ENCODE results near the gene KSR1.

The KSR1 gene

GRCh38 chr17:27473748-27474609 is 17.7 kb downstream of the KSR1 start:
- peak; percentile 42 for DNase-seq (ENCODE audit: low spot score)

DNA sequence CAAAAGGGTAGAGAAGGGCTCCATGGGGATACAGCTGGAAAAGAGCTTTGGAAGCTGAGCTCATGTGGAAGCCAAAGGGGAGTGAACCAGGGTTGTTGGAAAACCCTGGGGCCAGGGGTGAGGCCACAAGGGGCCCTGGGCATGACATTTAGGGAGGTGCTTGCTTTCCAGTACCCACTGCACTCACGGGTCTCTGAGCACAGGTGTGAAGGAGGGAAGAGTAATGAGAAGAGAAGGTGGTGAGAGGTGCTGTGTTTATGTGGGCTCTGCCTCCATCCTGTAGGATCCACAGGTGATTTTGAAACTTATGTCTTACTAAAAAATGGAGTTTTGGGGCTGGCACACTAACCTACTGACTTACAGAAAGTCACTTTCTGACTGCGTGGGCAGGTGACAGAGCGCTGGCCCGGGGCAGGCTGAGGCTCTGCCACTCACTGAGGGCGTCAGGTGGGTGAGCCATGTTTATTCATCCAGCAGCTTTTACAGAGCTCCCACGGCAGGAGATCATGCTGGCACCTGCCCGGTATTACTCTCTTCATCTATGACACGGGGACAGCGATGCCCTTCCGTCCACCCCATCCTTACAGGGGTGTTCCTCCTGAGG is 18.9 kb downstream of the KSR1 start:
- DNase-seq (ENCODE audit: low spot score): no peak

GRCh38 chr17:27475981-27476895 is 20.0 kb downstream of the KSR1 start:
- no peak for DNase-seq (ENCODE audit: low spot score)

- no peak for DNase-seq (ENCODE audit: low spot score)
Observed at GRCh38 chr17:27477050-27477888, 21.0 kb downstream of the KSR1 start.

DNA sequence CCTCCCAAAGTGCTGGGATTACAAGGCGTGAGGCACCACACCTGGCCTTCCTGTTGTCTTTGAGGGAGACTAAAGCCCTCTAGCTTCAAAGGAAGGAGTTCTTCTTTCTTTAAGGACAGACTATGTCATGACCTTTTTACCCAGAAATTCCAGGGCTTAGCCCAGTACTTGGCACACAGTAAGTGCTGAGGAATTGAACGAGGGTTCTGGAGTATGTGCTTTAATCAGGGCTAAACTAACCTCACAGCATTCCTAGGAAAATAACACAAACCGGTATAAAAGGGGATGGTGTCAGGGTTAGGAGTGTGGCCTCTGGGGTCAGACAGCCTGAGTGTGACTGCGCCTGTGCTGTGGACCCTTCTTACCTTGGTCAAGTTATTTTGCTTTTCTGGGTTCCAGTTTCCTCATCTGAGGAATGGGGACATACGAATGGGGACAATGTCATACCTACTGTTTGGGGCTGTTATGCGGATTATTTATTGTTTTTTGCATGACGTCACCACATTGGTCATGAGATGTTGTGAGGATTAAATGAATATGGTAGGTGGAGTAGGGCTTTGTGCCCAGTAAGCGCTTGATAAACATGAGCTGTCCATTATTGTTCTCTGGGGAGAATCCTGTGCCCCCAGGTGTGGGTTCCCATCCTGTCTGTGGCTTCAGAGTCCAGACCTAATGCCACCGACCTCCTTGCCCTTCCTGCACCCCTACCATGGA is 21.9 kb downstream of the KSR1 start:
- DNase-seq (ENCODE audit: low spot score): no peak

DNA sequence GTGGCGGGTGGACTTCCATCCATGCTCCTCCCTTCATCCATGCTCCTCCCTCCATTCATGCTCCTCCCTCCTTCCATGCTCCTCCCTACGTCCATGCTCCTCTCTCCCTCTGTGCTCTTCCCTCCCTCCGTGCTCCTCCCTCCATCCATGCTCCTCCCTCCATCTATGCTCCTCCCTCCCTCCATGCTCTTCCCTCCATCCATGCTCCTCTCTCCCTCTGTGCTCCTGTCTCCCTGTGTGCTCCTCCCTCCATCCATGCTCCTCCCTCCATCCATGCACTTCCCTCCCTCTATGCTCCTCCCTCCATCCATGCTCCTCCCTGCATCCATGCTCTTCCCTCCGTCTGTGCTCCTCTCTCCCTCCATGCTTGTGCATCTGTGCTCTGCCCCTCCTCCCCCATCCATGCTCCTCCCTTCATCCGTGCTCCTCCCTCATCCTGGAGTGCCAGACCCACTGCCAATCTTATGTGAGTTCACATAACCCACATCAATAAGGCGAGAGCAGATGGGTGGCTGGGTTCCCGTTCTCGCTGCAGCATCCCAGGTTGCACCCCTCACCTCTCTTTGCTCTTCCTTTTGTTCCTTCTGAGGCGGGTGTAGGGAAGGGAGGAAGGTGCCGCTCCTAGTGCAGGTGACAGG is 22.8 kb downstream of the KSR1 start:
- no peak for DNase-seq (ENCODE audit: low spot score)

- DNase-seq (ENCODE audit: low spot score): no peak
Observed at GRCh38 chr17:27479838-27480237, 23.6 kb downstream of the KSR1 start.

- no peak for DNase-seq (ENCODE audit: low spot score)
Observed at GRCh38 chr17:27480699-27481098, 24.5 kb downstream of the KSR1 start.

- DNase-seq (ENCODE audit: low spot score): no peak
Observed at GRCh38 chr17:27481327-27481726, 25.1 kb downstream of the KSR1 start.

DNA sequence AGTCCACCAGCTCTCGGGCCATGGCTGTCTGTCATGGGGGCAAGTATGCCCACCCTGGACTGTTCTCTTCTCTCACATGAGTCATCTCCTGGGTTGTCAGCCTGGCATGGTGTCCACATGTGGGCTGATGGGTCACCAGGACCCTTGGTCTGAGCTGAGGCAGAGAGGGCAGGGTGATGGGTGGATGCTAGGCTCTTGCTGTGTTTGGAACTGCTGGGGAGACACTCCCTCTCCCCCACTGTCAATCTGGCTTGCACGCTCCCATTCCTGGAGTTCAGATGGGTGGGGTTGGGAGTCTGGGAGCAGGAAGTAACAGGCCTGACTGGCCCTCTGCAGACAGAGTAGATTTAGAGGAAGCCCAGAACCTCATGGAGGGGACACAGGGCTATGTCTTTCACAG is 28.9 kb downstream of the KSR1 start:
- no peak for DNase-seq (ENCODE audit: low spot score)

GRCh38 chr17:27485716-27486495 is 29.7 kb downstream of the KSR1 start:
- no peak for DNase-seq (ENCODE audit: low spot score)

DNA sequence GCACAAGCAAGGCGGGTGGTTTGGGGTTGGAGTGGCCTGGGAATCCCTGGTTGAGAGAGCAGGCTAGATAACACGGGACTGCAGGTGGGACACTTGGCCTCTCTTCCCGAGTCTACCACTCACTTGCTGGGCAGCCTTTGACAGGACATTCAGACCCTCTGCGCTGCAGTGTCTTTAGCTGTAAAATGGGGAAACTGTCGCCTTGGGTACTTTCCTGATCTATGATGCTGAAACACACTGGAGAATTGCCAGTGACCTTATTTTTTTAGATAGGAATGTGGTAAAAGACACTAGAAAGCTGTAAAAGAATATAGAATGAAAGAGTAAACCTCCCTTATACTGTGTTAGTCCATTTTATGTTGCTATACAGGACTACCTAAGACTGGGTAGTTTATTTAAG is 30.5 kb downstream of the KSR1 start:
- DNase-seq (ENCODE audit: low spot score): no peak

- no peak for DNase-seq (ENCODE audit: low spot score)
Observed at GRCh38 chr17:27488231-27488630, 32.0 kb downstream of the KSR1 start.

- DNase-seq (ENCODE audit: low spot score): no peak
Observed at GRCh38 chr17:27489045-27489715, 32.9 kb downstream of the KSR1 start.

- DNase-seq (ENCODE audit: low spot score): no peak
Observed at GRCh38 chr17:27490391-27490790, 34.1 kb downstream of the KSR1 start.

DNA sequence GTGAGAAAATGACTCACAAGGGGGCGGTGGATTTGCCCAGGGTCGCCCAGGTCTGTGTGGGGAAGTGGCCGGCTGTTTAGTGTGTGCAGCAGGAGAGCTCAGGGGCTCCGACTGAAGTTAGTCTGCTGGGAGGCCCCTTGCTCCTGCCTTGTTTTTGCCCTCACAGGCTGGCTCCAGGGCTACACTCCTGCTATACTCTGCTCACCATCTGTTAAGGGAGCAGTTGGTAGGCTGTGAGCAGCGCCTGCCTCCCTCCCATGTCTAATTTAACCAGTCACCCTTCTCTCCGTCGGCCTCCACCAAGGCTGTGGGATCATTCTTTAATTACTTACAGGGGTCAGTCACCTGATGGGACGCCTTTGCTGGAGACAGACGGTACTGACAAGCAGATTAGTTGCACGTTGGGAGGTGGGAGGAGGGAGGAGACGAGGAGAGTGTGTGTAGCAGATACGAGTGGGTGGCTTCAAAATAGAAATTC is 35.5 kb downstream of the KSR1 start:
- DNase-seq (ENCODE audit: low spot score): no peak

DNA sequence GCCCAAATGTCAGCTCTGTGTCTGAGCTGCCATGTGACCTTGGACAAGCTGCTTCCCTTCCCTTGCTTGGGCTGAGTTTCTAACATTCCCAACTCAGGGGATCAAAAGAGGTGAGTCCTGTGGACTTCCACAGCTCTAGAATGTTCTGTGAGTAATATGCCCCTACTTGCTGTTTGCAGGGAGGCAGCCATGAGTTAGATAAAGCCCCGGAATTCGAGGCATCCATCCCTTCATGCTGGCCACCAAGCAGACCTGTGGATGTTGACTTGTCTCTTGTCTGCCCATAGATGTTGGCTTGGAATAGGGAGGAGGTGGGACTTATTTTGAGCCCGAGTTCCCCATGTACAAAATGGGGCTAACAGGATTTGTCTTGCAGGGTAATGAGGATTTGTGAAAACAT is 36.2 kb downstream of the KSR1 start:
- no peak for DNase-seq (ENCODE audit: low spot score)

DNA sequence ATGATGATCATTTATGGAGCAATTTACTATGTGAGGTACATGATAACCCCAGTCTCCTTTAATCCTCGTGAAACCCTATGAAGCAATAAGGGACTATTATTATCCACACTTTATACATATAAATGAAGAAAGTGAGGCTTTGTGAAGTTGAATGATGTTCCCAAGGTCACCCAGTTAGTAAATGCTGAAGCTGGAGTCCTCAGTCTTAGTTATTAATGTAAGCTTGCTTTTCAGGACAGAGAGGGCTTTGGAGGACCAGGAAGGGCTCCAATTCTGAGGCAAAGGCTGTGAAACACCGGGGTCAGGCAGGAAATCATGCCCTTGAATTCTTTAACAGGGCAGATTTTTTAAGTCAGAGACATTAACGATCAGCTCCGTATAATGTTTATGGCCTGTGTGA is 36.8 kb downstream of the KSR1 start:
- no peak for DNase-seq (ENCODE audit: low spot score)
